ENCODE measurements around the gene MAGI2.

DNA sequence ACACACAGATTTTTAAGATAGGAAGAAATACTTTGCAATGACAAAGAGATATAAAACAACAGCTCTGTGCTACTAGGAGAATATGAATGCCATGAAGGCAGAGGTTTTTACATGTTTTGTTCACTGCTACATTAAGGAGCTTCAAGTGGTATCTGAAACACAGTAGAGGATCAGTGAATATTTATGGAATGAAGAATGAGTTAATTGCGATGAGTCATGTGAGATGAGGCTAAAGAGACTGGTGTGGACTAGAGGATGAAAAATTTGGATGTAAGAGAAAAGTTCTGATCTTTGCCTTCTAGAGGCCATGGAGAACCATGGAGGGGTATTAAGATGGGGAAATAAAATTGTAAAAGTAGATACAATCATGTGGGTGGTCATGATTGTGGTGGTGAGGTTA, 1220.7 kb downstream of the MAGI2 start:
- TF ChIP-seq CTCF (conservative IDR thresholded peaks at IDR 0.05; ENCODE audit: low read length), result no peak
- TF ChIP-seq EZH2phosphoT487 (IDR thresholded peaks at IDR 0.05; ENCODE audit: borderline replicate concordance, low read depth, low read length), result no peak
